Vagina (tissue), 2 donors: ENCODE data around the gene DCDC2C. TPM values are rescaled to one million over a fixed set of nuclear protein-coding genes. Genes with fewer than 3 reads are reported as not detected.

Experiments used
- DNase-seq, 2 donors: peaks; one replicate each; pipeline ENCODE4 v3.0.0-alpha.2; 2017; ENCODE audit errors: extremely low spot score in 2 of 2
- H3K27ac ChIP-seq: fragments of 200-600 bp; sonication (generic); one replicate; pipeline ENCODE4 v1.5.1; 2019
- H3K27me3 ChIP-seq: fragments of 200-600 bp; sonication (generic); one replicate; pipeline ENCODE4 v1.5.1; 2019
- H3K36me3 ChIP-seq, 2 donors: fragments of 200-600 bp; sonication (generic); one replicate each; pipeline ENCODE4 v1.5.1; 2017 to 2019
- H3K4me1 ChIP-seq: fragments of 200-600 bp; sonication (generic); one replicate; pipeline ENCODE4 v1.5.1; 2019
- H3K4me3 ChIP-seq, 2 donors: fragments of 200-600 bp; sonication (generic); 1 replicate in 1 of 2; 2 replicates in 1 of 2; pipeline ENCODE4 v1.5.1; 2016 to 2019
- H3K9me3 ChIP-seq: fragments of 200-600 bp; sonication (generic); one replicate; pipeline ENCODE4 v1.5.1; 2019
- CTCF ChIP-seq, 3 experiments: fragments of 450-650 bp in 2 of 3; fragments of 200-600 bp in 1 of 3; sonication (generic) in 1 of 3; IDR thresholded peaks; one replicate each; pipeline ENCODE4 v1.5.1; 2017 to 2019; ENCODE audit warnings: antibody characterized with exemption in 3 of 3, mild to moderate bottlenecking in 2 of 3, moderate library complexity in 2 of 3
- POLR2A ChIP-seq, 2 donors: fragments of 450-650 bp; IDR thresholded peaks; one replicate each; pipeline ENCODE4 v1.6.1; 2017; ENCODE audit warnings: antibody characterized with exemption in 2 of 2, mild to moderate bottlenecking in 2 of 2, moderate library complexity in 2 of 2
- POLR2AphosphoS5 ChIP-seq, 2 donors: sonication (generic); formaldehyde crosslinking; IDR thresholded peaks; one replicate each; pipeline ENCODE4 v1.9.0; 2017; ENCODE audit warnings: antibody characterized with exemption in 2 of 2, mild to moderate bottlenecking in 2 of 2, low read depth in 1 of 2; ENCODE audit not compliant: insufficient read depth in 1 of 2
- intact Hi-C: fragments of 100-400 bp; cut with DNase I; formaldehyde crosslinking; loops from one replicate; pipeline ENCODE4 v1.15.1; 2023
- total RNA-seq: library from RNA; depleted of rRNA; stranded (reverse); fragments of >200 nt; gene quantifications from one replicate; pipeline ENCODE4 v1.2.3, GENCODE V29; 2016

DCDC2C gene
- total RNA-seq, 1 donor from 2014 or later = not detected

DNA sequence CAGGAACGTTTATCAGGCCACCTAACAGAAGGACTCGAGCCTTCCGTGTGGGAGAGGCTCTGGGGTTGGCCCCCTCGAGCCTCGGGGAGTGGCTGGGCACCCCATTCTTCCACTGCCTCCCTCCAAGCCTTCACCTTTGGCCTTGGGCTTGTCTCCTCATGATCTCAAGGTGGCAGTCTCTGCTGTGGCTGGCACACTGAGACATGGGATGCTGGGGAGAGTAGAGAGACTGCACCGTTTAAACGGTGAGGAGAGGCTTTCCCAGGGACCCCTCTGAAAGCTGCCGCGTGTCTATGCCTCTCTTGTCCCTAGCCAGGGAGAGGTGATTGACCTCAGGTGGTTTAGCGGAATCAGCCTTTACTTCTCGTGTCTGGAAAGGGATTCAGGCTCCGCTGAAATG is 71.0 kb downstream of the DCDC2C start:
- no peaks in the 10 kb centered on the region for H3K36me3 ChIP-seq
- no peaks in the 10 kb centered on the region for H3K4me1 ChIP-seq
- H3K27ac ChIP-seq = no peak overlapping the region
- intact Hi-C loops = no loop called here
- TF ChIP-seq POLR2AphosphoS5 (IDR thresholded peaks at IDR 0.05; ENCODE audit: insufficient read depth in 1 of 2, low read depth in 1 of 2) (no peak), POLR2A (IDR thresholded peaks at IDR 0.05) (no peak), CTCF (IDR thresholded peaks at IDR 0.05) (no peak)
- no peaks in the 10 kb centered on the region for H3K9me3 ChIP-seq
- H3K4me3 ChIP-seq = no peak overlapping the region
- H3K27me3 ChIP-seq = no peaks in the 10 kb centered on the region
- peak in 1 of 2 donors; percentile 74 for DNase-seq

DNA sequence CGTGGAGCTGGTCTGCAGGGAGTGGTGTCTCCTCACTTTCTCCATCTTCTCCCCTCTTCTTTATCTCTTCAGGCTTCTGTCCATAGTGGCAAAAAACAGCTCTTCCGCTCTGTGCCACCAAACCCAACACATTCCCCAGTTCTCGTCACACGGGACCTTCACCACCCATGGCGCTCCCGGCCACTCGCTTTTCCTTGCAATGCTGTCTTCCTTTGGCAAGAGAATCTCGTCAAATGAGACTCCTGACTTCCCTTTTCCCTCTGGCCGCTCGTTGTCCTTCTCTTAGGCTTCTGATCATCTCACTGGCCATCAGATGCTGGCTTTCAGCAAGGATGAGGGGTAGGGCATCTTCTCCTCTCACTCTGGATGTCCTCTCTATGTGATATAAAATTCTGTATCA is 72.9 kb downstream of the DCDC2C start:
- Histone ChIP-seq H3K4me3 (no peak overlapping the region), H3K27ac (no peak overlapping the region), H3K9me3 (no peaks in the 10 kb centered on the region), H3K27me3 (no peaks in the 10 kb centered on the region), H3K4me1 (no peaks in the 10 kb centered on the region), H3K36me3 (no peaks in the 10 kb centered on the region)
- intact Hi-C loops = no loop called here
- TF ChIP-seq POLR2AphosphoS5 (IDR thresholded peaks at IDR 0.05; ENCODE audit: insufficient read depth in 1 of 2, low read depth in 1 of 2) (no peak), POLR2A (IDR thresholded peaks at IDR 0.05) (no peak), CTCF (IDR thresholded peaks at IDR 0.05) (no peak)
- no peak for DNase-seq

DNA sequence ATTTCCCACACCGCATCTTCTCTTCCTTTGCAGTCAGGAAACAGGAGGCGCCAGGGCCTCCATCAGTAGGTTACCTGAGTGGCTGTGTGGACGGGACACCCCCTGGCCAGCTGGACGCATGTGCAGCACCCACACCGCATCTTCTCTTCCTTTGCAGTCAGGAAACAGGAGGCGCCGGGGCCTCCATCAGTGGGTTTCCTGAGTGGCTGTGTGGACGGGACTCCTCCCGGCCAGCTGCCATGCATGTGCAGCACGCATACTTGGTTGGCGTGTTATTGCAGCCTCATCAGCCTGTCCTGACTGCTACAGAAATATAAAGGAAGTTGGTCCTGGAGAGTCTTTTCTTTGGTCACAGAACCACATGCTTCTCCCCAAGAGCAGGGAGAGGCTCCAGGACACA is 74.6 kb downstream of the DCDC2C start:
- H3K36me3 ChIP-seq = no peaks in the 10 kb centered on the region
- DNase-seq = no peak
- H3K4me1 ChIP-seq = no peaks in the 10 kb centered on the region
- no peaks in the 10 kb centered on the region for H3K9me3 ChIP-seq
- H3K4me3 ChIP-seq = no peak overlapping the region
- no peak for TF ChIP-seq POLR2AphosphoS5 (IDR thresholded peaks at IDR 0.05; ENCODE audit: insufficient read depth in 1 of 2, low read depth in 1 of 2)
- TF ChIP-seq CTCF (IDR thresholded peaks at IDR 0.05) = no peak
- no peak for TF ChIP-seq POLR2A (IDR thresholded peaks at IDR 0.05)
- H3K27ac ChIP-seq = no peak overlapping the region
- intact Hi-C loops = no loop called here
- H3K27me3 ChIP-seq = no peaks in the 10 kb centered on the region

- intact Hi-C loops = no loop called here
- H3K4me1 ChIP-seq = no peaks in the 10 kb centered on the region
- DNase-seq = no peak
Measured at GRCh38 chr2:3778851-3779495, 75.6 kb downstream of the DCDC2C start.

More at GRCh38 chr2:3778851-3779495, 75.6 kb downstream of the DCDC2C start:
- no peaks in the 10 kb centered on the region for H3K9me3 ChIP-seq
- H3K4me3 ChIP-seq = no peak overlapping the region
- TF ChIP-seq POLR2A (IDR thresholded peaks at IDR 0.05) (no peak), POLR2AphosphoS5 (IDR thresholded peaks at IDR 0.05; ENCODE audit: insufficient read depth in 1 of 2, low read depth in 1 of 2) (no peak), CTCF (IDR thresholded peaks at IDR 0.05) (no peak)
- no peaks in the 10 kb centered on the region for H3K36me3 ChIP-seq
- no peak overlapping the region for H3K27ac ChIP-seq
- no peaks in the 10 kb centered on the region for H3K27me3 ChIP-seq
